ENCODE data around the gene POLQ.

Gene POLQ

GRCh38 chr3:121552797-121553196, 7.0 kb upstream of the POLQ start:
- DNase-seq (ENCODE audit: insufficient read length) (no peak), FAIRE-seq (no peak)
- TF ChIP-seq POLR2AphosphoS5 (IDR thresholded peaks at IDR 0.05; ENCODE audit: low read depth, low read length) (no peak), POLR2A (IDR thresholded peaks at IDR 0.05; ENCODE audit: low read depth, low read length) (no peak), TAF1 (IDR thresholded peaks at IDR 0.05; ENCODE audit: borderline replicate concordance, low read depth, low read length) (no peak)

- FAIRE-seq (no peak), DNase-seq (ENCODE audit: insufficient read length) (no peak)
- TF ChIP-seq POLR2A (IDR thresholded peaks at IDR 0.05; ENCODE audit: low read depth, low read length) = no peak
- TF ChIP-seq TAF1 (IDR thresholded peaks at IDR 0.05; ENCODE audit: borderline replicate concordance, low read depth, low read length) = no peak
- no peak for TF ChIP-seq POLR2AphosphoS5 (IDR thresholded peaks at IDR 0.05; ENCODE audit: low read depth, low read length)
These were observed 6.6 kb upstream of the POLQ start for GRCh38 chr3:121552379-121552778.

- TF ChIP-seq POLR2AphosphoS5 (IDR thresholded peaks at IDR 0.05; ENCODE audit: low read depth, low read length) = no peak
- TF ChIP-seq POLR2A (IDR thresholded peaks at IDR 0.05; ENCODE audit: low read depth, low read length) = no peak
- TF ChIP-seq TAF1 (IDR thresholded peaks at IDR 0.05; ENCODE audit: borderline replicate concordance, low read depth, low read length) = no peak
- no peak for FAIRE-seq
- DNase-seq (ENCODE audit: insufficient read length) = no peak
These were observed 677 bp downstream of the POLQ start for GRCh38 chr3:121545049-121545573.

- TF ChIP-seq POLR2AphosphoS5 (IDR thresholded peaks at IDR 0.05; ENCODE audit: low read depth, low read length) (no peak), POLR2A (IDR thresholded peaks at IDR 0.05; ENCODE audit: low read depth, low read length) (no peak), TAF1 (IDR thresholded peaks at IDR 0.05; ENCODE audit: borderline replicate concordance, low read depth, low read length) (no peak)
- FAIRE-seq (no peak), DNase-seq (ENCODE audit: insufficient read length) (no peak)
These were observed 2.9 kb downstream of the POLQ start for GRCh38 chr3:121542924-121543323.

GRCh38 chr3:121531269-121531668, 14.5 kb downstream of the POLQ start:
- no peak for FAIRE-seq
- no peak for TF ChIP-seq TAF1 (IDR thresholded peaks at IDR 0.05; ENCODE audit: borderline replicate concordance, low read depth, low read length)
- no peak for TF ChIP-seq POLR2A (IDR thresholded peaks at IDR 0.05; ENCODE audit: low read depth, low read length)
- DNase-seq (ENCODE audit: insufficient read length) = no peak

GRCh38 chr3:121529308-121529707, 16.5 kb downstream of the POLQ start:
- DNase-seq (ENCODE audit: insufficient read length) (no peak), FAIRE-seq (peak; percentile 75)
- TF ChIP-seq TAF1 (IDR thresholded peaks at IDR 0.05; ENCODE audit: borderline replicate concordance, low read depth, low read length) = no peak
- TF ChIP-seq POLR2A (IDR thresholded peaks at IDR 0.05; ENCODE audit: low read depth, low read length) = no peak
- TF ChIP-seq POLR2AphosphoS5 (IDR thresholded peaks at IDR 0.05; ENCODE audit: low read depth, low read length) = no peak

- FAIRE-seq (no peak), DNase-seq (ENCODE audit: insufficient read length) (no peak)
- TF ChIP-seq POLR2AphosphoS5 (IDR thresholded peaks at IDR 0.05; ENCODE audit: low read depth, low read length) (no peak), TAF1 (IDR thresholded peaks at IDR 0.05; ENCODE audit: borderline replicate concordance, low read depth, low read length) (no peak), POLR2A (IDR thresholded peaks at IDR 0.05; ENCODE audit: low read depth, low read length) (no peak)
These were observed 25.3 kb downstream of the POLQ start for GRCh38 chr3:121520510-121520909.

GRCh38 chr3:121517953-121518655, 27.7 kb downstream of the POLQ start:
- FAIRE-seq = no peak
- TF ChIP-seq POLR2A (IDR thresholded peaks at IDR 0.05; ENCODE audit: low read depth, low read length) (no peak), TAF1 (IDR thresholded peaks at IDR 0.05; ENCODE audit: borderline replicate concordance, low read depth, low read length) (no peak), POLR2AphosphoS5 (IDR thresholded peaks at IDR 0.05; ENCODE audit: low read depth, low read length) (no peak)
- no peak for DNase-seq (ENCODE audit: insufficient read length)

GRCh38 chr3:121515862-121516261, 29.9 kb downstream of the POLQ start:
- DNase-seq (ENCODE audit: insufficient read length) = no peak
- FAIRE-seq = no peak
- TF ChIP-seq POLR2A (IDR thresholded peaks at IDR 0.05; ENCODE audit: low read depth, low read length) (no peak), POLR2AphosphoS5 (IDR thresholded peaks at IDR 0.05; ENCODE audit: low read depth, low read length) (no peak), TAF1 (IDR thresholded peaks at IDR 0.05; ENCODE audit: borderline replicate concordance, low read depth, low read length) (no peak)

- DNase-seq (ENCODE audit: insufficient read length) = no peak
- TF ChIP-seq TAF1 (IDR thresholded peaks at IDR 0.05; ENCODE audit: borderline replicate concordance, low read depth, low read length) = no peak
- no peak for TF ChIP-seq POLR2AphosphoS5 (IDR thresholded peaks at IDR 0.05; ENCODE audit: low read depth, low read length)
- FAIRE-seq = no peak
These were observed 30.5 kb downstream of the POLQ start for GRCh38 chr3:121515313-121515712.

GRCh38 chr3:121514496-121514895, 31.3 kb downstream of the POLQ start:
- TF ChIP-seq POLR2A (IDR thresholded peaks at IDR 0.05; ENCODE audit: low read depth, low read length) (no peak), POLR2AphosphoS5 (IDR thresholded peaks at IDR 0.05; ENCODE audit: low read depth, low read length) (no peak), TAF1 (IDR thresholded peaks at IDR 0.05; ENCODE audit: borderline replicate concordance, low read depth, low read length) (no peak)
- DNase-seq (ENCODE audit: insufficient read length) (no peak), FAIRE-seq (peak; percentile 44)

- DNase-seq (ENCODE audit: insufficient read length) = no peak
- TF ChIP-seq POLR2AphosphoS5 (IDR thresholded peaks at IDR 0.05; ENCODE audit: low read depth, low read length) (no peak), POLR2A (IDR thresholded peaks at IDR 0.05; ENCODE audit: low read depth, low read length) (no peak), TAF1 (IDR thresholded peaks at IDR 0.05; ENCODE audit: borderline replicate concordance, low read depth, low read length) (no peak)
- no peak for FAIRE-seq
These were observed 37.4 kb downstream of the POLQ start for GRCh38 chr3:121508389-121508788.
